WI38 (cell line): ENCODE results near the gene NT5DC1.

Experiments
- H3K4me3 ChIP-seq: 2 replicates; pipeline ENCODE4 v1.5.1; 2011; ENCODE audit warnings: low read depth, mild to moderate bottlenecking, control low read depth, low read length
- TF ChIP-seq, protein P1 (sequence below): IDR thresholded peaks from 2 replicates; pipeline ENCODE4 v1.5.1; 2012; ENCODE audit warnings: low read depth, mild to moderate bottlenecking, control low read depth, low read length

NT5DC1 gene

DNA sequence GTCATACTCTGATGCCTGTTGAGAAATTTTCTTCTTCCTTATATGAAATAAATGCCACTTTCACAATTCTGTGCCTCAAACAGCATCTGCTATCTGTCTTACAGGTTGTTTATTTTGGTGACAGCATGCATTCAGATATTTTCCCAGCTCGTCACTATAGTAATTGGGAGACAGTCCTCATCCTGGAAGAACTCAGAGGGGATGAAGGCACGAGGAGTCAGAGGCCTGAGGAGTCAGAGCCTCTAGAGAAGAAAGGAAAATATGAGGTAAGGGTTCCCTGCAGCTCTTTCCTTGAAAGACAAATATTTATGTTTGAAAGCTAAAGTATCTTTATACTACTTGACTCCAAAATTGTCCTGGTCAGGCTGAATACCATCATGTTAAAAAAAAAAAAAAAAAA, 137.4 kb downstream of the NT5DC1 start:
- TF ChIP-seq, protein P1, sequence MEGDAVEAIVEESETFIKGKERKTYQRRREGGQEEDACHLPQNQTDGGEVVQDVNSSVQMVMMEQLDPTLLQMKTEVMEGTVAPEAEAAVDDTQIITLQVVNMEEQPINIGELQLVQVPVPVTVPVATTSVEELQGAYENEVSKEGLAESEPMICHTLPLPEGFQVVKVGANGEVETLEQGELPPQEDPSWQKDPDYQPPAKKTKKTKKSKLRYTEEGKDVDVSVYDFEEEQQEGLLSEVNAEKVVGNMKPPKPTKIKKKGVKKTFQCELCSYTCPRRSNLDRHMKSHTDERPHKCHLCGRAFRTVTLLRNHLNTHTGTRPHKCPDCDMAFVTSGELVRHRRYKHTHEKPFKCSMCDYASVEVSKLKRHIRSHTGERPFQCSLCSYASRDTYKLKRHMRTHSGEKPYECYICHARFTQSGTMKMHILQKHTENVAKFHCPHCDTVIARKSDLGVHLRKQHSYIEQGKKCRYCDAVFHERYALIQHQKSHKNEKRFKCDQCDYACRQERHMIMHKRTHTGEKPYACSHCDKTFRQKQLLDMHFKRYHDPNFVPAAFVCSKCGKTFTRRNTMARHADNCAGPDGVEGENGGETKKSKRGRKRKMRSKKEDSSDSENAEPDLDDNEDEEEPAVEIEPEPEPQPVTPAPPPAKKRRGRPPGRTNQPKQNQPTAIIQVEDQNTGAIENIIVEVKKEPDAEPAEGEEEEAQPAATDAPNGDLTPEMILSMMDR: no peak
- H3K4me3 ChIP-seq: no peak overlapping the region

DNA sequence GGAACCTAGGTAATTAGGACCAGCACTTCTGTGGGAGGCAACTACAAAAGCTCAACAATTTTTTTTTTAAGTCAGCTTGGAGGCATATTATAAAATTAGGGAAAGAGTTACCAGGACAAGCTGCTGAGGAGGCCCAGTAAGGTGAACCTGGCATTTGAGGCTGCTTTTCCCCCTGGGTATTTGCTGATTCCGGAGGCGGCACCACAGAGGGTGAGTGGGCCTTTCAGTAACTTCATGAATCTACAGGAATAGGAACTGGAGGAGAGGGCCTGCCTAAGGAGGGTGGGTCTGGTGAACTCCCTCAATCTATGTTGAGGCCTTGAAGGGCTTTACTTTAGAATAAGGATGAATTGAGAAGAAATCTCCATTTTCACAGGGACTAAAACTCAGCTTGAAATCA, 138.6 kb downstream of the NT5DC1 start:
- no peak overlapping the region for H3K4me3 ChIP-seq
- TF ChIP-seq, protein P1: no peak

DNA sequence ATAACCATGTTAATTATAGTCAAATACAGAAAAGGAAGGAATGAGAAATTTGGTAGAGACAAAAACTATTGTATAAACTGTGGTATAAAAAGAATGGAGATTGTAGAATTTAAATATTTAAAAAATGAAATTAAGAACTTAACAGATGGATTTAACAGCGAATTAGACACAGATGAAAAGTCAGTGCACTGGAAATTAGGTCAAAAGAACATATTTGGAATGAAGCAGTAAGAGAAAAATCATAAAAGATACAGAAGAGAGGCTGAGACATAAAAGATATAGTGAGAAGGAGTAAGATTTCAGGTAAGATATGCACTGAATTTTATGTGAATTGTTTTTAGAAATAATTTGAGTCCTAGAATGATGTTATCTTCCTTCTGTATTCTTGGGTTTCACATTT, 139.2 kb downstream of the NT5DC1 start:
- H3K4me3 ChIP-seq: no peak overlapping the region
- TF ChIP-seq, protein P1: no peak

DNA sequence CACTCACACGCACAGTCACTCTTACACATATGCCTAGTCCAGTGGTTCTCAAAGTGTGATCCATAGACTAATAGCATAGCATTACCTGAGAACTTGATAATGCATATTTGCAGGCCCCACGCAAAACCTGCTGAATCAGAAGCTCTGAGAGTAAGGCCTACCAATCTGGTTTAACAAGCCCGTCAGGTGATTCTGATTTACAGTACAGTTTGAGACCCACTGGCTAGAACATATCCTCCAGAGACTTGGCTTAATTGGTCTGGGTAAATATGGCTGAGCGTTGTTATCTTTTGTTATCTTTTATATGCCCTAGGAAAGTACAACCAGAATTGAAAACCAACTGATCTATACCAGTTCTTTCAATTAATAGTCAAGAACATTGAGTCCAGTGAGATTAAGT, 143.6 kb downstream of the NT5DC1 start:
- TF ChIP-seq, protein P1: no peak
- H3K4me3 ChIP-seq: no peak overlapping the region

DNA sequence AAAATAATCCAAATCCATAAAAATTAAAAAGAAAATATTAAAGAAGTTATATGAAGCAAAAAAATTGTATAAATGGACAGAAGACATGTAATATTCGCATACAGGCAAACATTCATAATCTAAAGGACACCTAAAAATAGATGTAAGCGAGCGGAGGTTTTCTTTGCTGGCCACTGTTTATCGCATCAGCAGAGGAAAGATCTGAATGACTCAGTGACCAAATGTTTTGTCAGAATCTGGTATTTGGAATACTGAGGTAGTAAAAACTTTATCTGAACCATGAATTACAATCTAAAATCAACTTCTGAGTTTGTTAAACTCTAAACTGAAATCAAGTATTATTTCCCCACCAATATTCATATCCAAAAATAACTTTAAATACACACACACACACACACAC, 145.4 kb downstream of the NT5DC1 start:
- H3K4me3 ChIP-seq: no peak overlapping the region
- TF ChIP-seq, protein P1: no peak

DNA sequence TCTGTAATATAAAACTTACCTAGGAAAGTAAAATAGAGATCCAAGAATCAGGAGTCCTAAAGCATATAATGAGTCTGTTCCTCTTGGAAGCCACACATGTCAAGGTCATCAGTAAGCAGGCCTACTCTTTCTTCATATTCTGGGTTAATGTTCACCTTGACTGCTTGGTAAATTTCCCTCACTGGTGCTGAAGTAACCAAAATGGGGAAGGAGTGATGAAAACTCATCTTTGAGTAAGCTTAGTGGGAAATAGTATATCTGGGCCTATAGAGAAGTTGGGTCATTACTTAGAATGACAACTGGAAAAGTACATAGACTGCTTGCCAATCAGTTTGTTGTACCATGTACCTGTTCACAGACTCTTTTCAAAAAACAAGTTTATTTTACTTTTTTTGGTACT, 146.6 kb downstream of the NT5DC1 start:
- TF ChIP-seq, protein P1: no peak
- H3K4me3 ChIP-seq: no peak overlapping the region

DNA sequence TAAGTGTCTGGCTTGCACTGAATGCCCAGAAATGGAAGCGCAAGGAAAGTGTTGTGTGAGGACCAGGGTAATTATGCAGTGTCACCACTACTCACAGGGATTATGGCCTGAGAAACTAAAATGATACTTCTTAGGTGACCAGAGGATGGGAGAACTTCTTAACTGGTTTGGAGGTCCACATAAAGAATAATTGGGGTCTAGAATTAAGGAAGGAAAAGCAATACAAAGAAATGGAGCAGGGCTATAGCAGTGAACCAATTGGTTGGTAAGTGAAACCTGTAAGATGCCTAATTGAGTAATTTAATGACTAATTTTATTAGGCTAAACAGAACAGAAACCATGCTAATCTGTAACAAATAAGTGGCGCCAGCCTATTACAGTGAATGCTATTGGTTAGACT, 147.9 kb downstream of the NT5DC1 start:
- H3K4me3 ChIP-seq: no peak overlapping the region
- TF ChIP-seq, protein P1: no peak
